GM12874 (cell line): ENCODE data around the gene JPH2.

ENCODE experiments used
- CTCF ChIP-seq: IDR thresholded peaks from 2 replicates; pipeline ENCODE4 v1.5.1; 2011; ENCODE audit warnings: low read depth, mild to moderate bottlenecking, control low read depth, low read length, moderate library complexity; ENCODE audit not compliant: insufficient read depth

Gene JPH2

GRCh38 chr20:44174996-44175765, 11.8 kb downstream of the JPH2 start:
- TF ChIP-seq CTCF = no peak

GRCh38 chr20:44173846-44174245, 13.1 kb downstream of the JPH2 start:
- TF ChIP-seq CTCF = no peak

- no peak for TF ChIP-seq CTCF
Observed at GRCh38 chr20:44173116-44173515, 13.9 kb downstream of the JPH2 start.

- no peak for TF ChIP-seq CTCF
Observed at GRCh38 chr20:44172572-44172950, 14.4 kb downstream of the JPH2 start.

GRCh38 chr20:44171775-44172571, 15.0 kb downstream of the JPH2 start:
- no peak for TF ChIP-seq CTCF

- TF ChIP-seq CTCF = no peak
Observed at GRCh38 chr20:44170816-44171410, 16.1 kb downstream of the JPH2 start.

GRCh38 chr20:44167736-44168135, 19.3 kb downstream of the JPH2 start:
- TF ChIP-seq CTCF = no peak
